ENCODE data around the gene DENND4B. TPM values are rescaled to one million over a fixed set of nuclear protein-coding genes. Genes with fewer than 3 reads are reported as not detected.
A peak's percentile ranks its signal among the peaks of the same experiment; 100 is the strongest.

The DENND4B gene
- total and polyA plus RNA-seq, 4 experiments from 2014 or later: 6.9 to 216 (median 123) TPM

- no peak for DNase-seq
- peak overlapping the region in 3 of 8 donors; percentile 22 to 39 (median 29) for H3K4me3 Mint-ChIP-seq
- H3K36me3 Mint-ChIP-seq: peaks cover 33 to 67% of the 10 kb centered on the region in 2 donors
- H3K9me3 ChIP-seq (ENCODE audit: control insufficient read depth in 1 of 2, low read length in 2 of 2): no peaks in the 10 kb centered on the region
- H3K9me3 Mint-ChIP-seq: peaks cover 0 to 4% (median 0%) of the 10 kb centered on the region in 8 donors
- peaks cover 35% of the 10 kb centered on the region for H3K4me1 ChIP-seq (ENCODE audit: insufficient read depth, low read length)
- H3K4me1 Mint-ChIP-seq: peaks cover 23 to 58% (median 35%) of the 10 kb centered on the region in 4 donors
- ChIA-PET CTCF (ENCODE audit: partially characterized antibody) (interaction anchor here (0.6 to 4.8 kb wide), 5 partner anchors 20 to 150 kb away, joined by 3 to 69 read pairs (median 5); partner anchors contain the start of genes GATAD2B, JTB and RAB13), POLR2A (ENCODE audit: partially characterized antibody) (interaction anchor here (0.7 to 13.0 kb wide), 6 partner anchors 14 to 49 kb away, joined by 5 to 298 read pairs (median 100); partner anchors contain the start of genes CREB3L4, CRTC2, GATAD2B and JTB)
- peaks cover 0 to 4% of the 10 kb centered on the region in 2 donors for H3K27me3 Mint-ChIP-seq
- peak overlapping the region; percentile 29 for H3K27ac ChIP-seq (ENCODE audit: low read depth, low read length)
- H3K27me3 ChIP-seq (ENCODE audit: insufficient read depth, low read length): no peaks in the 10 kb centered on the region
- H3K36me3 ChIP-seq (ENCODE audit: insufficient read depth, low read length): peaks cover 49% of the 10 kb centered on the region
- peak overlapping the region; percentile 55 to 97 (median 84) for H3K27ac Mint-ChIP-seq
- intact Hi-C loops (cut with micrococcal nuclease): no loop called here
- no peak overlapping the region for H3K4me3 ChIP-seq (ENCODE audit: low read length in 2 of 2)
Observed at GRCh38 chr1:153942766-153943549, 3.6 kb downstream of the DENND4B start.

- Mint-ChIP-seq H3K27ac (peak overlapping the region in 6 of 7 donors; percentile 25 to 97 (median 53)), H3K36me3 (peaks cover 40 to 68% of the 10 kb centered on the region in 2 donors), H3K9me3 (peaks cover 0 to 4% (median 0%) of the 10 kb centered on the region in 8 donors), H3K27me3 (peaks cover 0 to 4% of the 10 kb centered on the region in 2 donors), H3K4me1 (peaks cover 23 to 58% (median 35%) of the 10 kb centered on the region in 4 donors), H3K4me3 (peak overlapping the region in 3 of 8 donors; percentile 7 to 50 (median 42))
- intact Hi-C loops (cut with micrococcal nuclease): no loop called here
- Histone ChIP-seq H3K27me3 (ENCODE audit: insufficient read depth, low read length) (no peaks in the 10 kb centered on the region), H3K36me3 (ENCODE audit: insufficient read depth, low read length) (peaks cover 54% of the 10 kb centered on the region), H3K4me3 (ENCODE audit: low read length in 2 of 2) (no peak overlapping the region), H3K9me3 (ENCODE audit: control insufficient read depth in 1 of 2, low read length in 2 of 2) (no peaks in the 10 kb centered on the region), H3K27ac (ENCODE audit: low read depth, low read length) (peak overlapping the region; percentile 29), H3K4me1 (ENCODE audit: insufficient read depth, low read length) (peaks cover 34% of the 10 kb centered on the region)
- DNase-seq: no peak
- ChIA-PET CTCF (ENCODE audit: partially characterized antibody) (interaction anchor here (0.6 kb wide), 1 partner anchor 150 kb away, joined by 3 read pairs; no protein-coding TSS in a partner anchor), POLR2A (ENCODE audit: partially characterized antibody) (interaction anchor here (0.7 to 13.0 kb wide), 5 partner anchors 11 to 158 kb away, joined by 3 to 298 read pairs (median 10); partner anchors contain the start of genes CREB3L4, CRTC2 and GATAD2B)
Observed at GRCh38 chr1:153941826-153942725, 4.4 kb downstream of the DENND4B start.

DNA sequence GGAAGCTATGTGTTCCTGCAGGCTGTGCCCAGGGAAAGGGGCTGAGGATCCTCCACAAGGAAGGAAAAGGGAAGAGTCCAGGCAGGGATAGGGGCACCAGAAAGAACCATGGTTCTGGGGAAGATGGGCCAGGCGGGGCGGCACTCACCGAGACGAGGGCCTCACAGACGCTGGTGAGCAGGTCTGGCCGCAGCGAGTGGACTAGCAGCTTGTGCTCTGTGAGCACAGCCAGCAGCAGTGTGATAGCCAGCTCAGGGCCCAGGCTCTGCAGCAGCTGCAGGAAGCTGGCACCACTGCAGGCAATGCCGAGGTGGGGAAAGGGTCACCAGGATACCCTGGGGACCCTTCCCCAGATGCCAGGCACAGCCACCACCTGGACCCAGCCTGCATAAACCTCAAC is 5.8 kb downstream of the DENND4B start:
- peaks cover 0 to 4% (median 0%) of the 10 kb centered on the region in 8 donors for H3K9me3 Mint-ChIP-seq
- no peak overlapping the region for H3K4me3 ChIP-seq (ENCODE audit: low read length in 2 of 2)
- no peak overlapping the region for H3K4me3 Mint-ChIP-seq
- H3K4me1 ChIP-seq (ENCODE audit: insufficient read depth, low read length): peaks cover 29% of the 10 kb centered on the region
- peaks cover 23 to 58% (median 35%) of the 10 kb centered on the region in 4 donors for H3K4me1 Mint-ChIP-seq
- intact Hi-C loops (cut with micrococcal nuclease): no loop called here
- H3K27me3 ChIP-seq (ENCODE audit: insufficient read depth, low read length): no peaks in the 10 kb centered on the region
- H3K36me3 ChIP-seq (ENCODE audit: insufficient read depth, low read length): peaks cover 67% of the 10 kb centered on the region
- peak overlapping the region in 3 of 7 donors; percentile 17 to 92 (median 57) for H3K27ac Mint-ChIP-seq
- no peaks in the 10 kb centered on the region for H3K9me3 ChIP-seq (ENCODE audit: control insufficient read depth in 1 of 2, low read length in 2 of 2)
- peaks cover 48 to 78% of the 10 kb centered on the region in 2 donors for H3K36me3 Mint-ChIP-seq
- H3K27me3 Mint-ChIP-seq: peaks cover 0 to 4% of the 10 kb centered on the region in 2 donors
- ChIA-PET POLR2A (ENCODE audit: partially characterized antibody) (interaction anchor here (0.7 to 13.0 kb wide), 7 partner anchors 10 to 35 kb away, joined by 3 to 298 read pairs (median 4); partner anchors contain the start of genes CREB3L4, CRTC2 and GATAD2B), CTCF (ENCODE audit: partially characterized antibody) (interaction anchor here (0.9 kb wide), 1 partner anchor 17 kb away, joined by 3 read pairs; no protein-coding TSS in a partner anchor)
- H3K27ac ChIP-seq (ENCODE audit: low read depth, low read length): no peak overlapping the region
- DNase-seq: no peak

GRCh38 chr1:153939476-153939875 is 7.0 kb downstream of the DENND4B start:
- H3K9me3 ChIP-seq (ENCODE audit: control insufficient read depth in 1 of 2, low read length in 2 of 2): no peaks in the 10 kb centered on the region
- peaks cover 24% of the 10 kb centered on the region for H3K4me1 ChIP-seq (ENCODE audit: insufficient read depth, low read length)
- Mint-ChIP-seq H3K9me3 (no peaks in the 10 kb centered on the region), H3K36me3 (peaks cover 55 to 79% of the 10 kb centered on the region in 2 donors), H3K27ac (peak overlapping the region in 3 of 7 donors; percentile 14 to 46 (median 35)), H3K27me3 (no peaks in the 10 kb centered on the region), H3K4me1 (peaks cover 19 to 46% (median 27%) of the 10 kb centered on the region in 4 donors), H3K4me3 (no peak overlapping the region)
- no peak overlapping the region for H3K4me3 ChIP-seq (ENCODE audit: low read length in 2 of 2)
- peaks cover 79% of the 10 kb centered on the region for H3K36me3 ChIP-seq (ENCODE audit: insufficient read depth, low read length)
- ChIA-PET CTCF (ENCODE audit: partially characterized antibody) (interaction anchor here (0.5 kb wide), 1 partner anchor 74 kb away, joined by 3 read pairs; no protein-coding TSS in a partner anchor), POLR2A (ENCODE audit: partially characterized antibody) (interaction anchor here (1.0 to 13.0 kb wide), 6 partner anchors 14 to 51 kb away, joined by 3 to 298 read pairs (median 4); partner anchors contain the start of genes CREB3L4, CRTC2, GATAD2B and JTB)
- H3K27me3 ChIP-seq (ENCODE audit: insufficient read depth, low read length): no peaks in the 10 kb centered on the region
- no peak overlapping the region for H3K27ac ChIP-seq (ENCODE audit: low read depth, low read length)
- intact Hi-C loops (cut with micrococcal nuclease): no loop called here
- no peak for DNase-seq

- Histone ChIP-seq H3K27ac (ENCODE audit: low read depth, low read length) (no peak overlapping the region), H3K27me3 (ENCODE audit: insufficient read depth, low read length) (no peaks in the 10 kb centered on the region), H3K36me3 (ENCODE audit: insufficient read depth, low read length) (peaks cover 84% of the 10 kb centered on the region), H3K4me1 (ENCODE audit: insufficient read depth, low read length) (peaks cover 19% of the 10 kb centered on the region), H3K4me3 (ENCODE audit: low read length in 2 of 2) (no peak overlapping the region), H3K9me3 (ENCODE audit: control insufficient read depth in 1 of 2, low read length in 2 of 2) (no peaks in the 10 kb centered on the region)
- Mint-ChIP-seq H3K27me3 (no peaks in the 10 kb centered on the region), H3K9me3 (no peaks in the 10 kb centered on the region), H3K4me1 (peaks cover 16 to 41% (median 23%) of the 10 kb centered on the region in 4 donors), H3K36me3 (peaks cover 57 to 80% of the 10 kb centered on the region in 2 donors), H3K4me3 (peak overlapping the region in 1 of 8 donors; percentile 55), H3K27ac (peak overlapping the region in 2 of 7 donors; percentile 18 to 56)
- CTCF ChIA-PET (ENCODE audit: partially characterized antibody): no interaction called here
- intact Hi-C loops (cut with micrococcal nuclease): no loop called here
- POLR2A ChIA-PET (ENCODE audit: partially characterized antibody): interaction anchor here (1.3 to 13.0 kb wide), 5 partner anchors 14 to 52 kb away, joined by 3 to 298 read pairs (median 5); partner anchors contain the start of genes CREB3L4, CRTC2, GATAD2B and RPS27
- no peak for DNase-seq
Observed at GRCh38 chr1:153938996-153939395, 7.5 kb downstream of the DENND4B start.

GRCh38 chr1:153937331-153937730 is 9.2 kb downstream of the DENND4B start:
- ChIA-PET CTCF (ENCODE audit: partially characterized antibody) (interaction anchor here (1.7 kb wide), 1 partner anchor 9 kb away, joined by 5 read pairs; the partner anchor contains the start of gene DENND4B), POLR2A (ENCODE audit: partially characterized antibody) (interaction anchor here (13.0 kb wide), 1 partner anchor 12 kb away, joined by 298 read pairs; the partner anchor contains the start of gene GATAD2B)
- H3K36me3 Mint-ChIP-seq: peaks cover 49 to 78% of the 10 kb centered on the region in 2 donors
- no peaks in the 10 kb centered on the region for H3K9me3 Mint-ChIP-seq
- H3K4me3 ChIP-seq (ENCODE audit: low read length in 2 of 2): no peak overlapping the region
- intact Hi-C loops (cut with micrococcal nuclease): no loop called here
- peaks cover 2% of the 10 kb centered on the region for H3K4me1 ChIP-seq (ENCODE audit: insufficient read depth, low read length)
- H3K27me3 ChIP-seq (ENCODE audit: insufficient read depth, low read length): no peaks in the 10 kb centered on the region
- no peak for DNase-seq
- no peak overlapping the region for H3K4me3 Mint-ChIP-seq
- H3K27ac Mint-ChIP-seq: peak overlapping the region in 2 of 7 donors; percentile 24 to 57
- peaks cover 4 to 24% (median 10%) of the 10 kb centered on the region in 4 donors for H3K4me1 Mint-ChIP-seq
- H3K36me3 ChIP-seq (ENCODE audit: insufficient read depth, low read length): peaks cover 91% of the 10 kb centered on the region
- no peak overlapping the region for H3K27ac ChIP-seq (ENCODE audit: low read depth, low read length)
- no peaks in the 10 kb centered on the region for H3K9me3 ChIP-seq (ENCODE audit: control insufficient read depth in 1 of 2, low read length in 2 of 2)
- H3K27me3 Mint-ChIP-seq: no peaks in the 10 kb centered on the region

Data from CD4-positive, alpha-beta memory T cell (primary cell).